ENCODE data around the gene DNER. TPM values are rescaled to one million over a fixed set of nuclear protein-coding genes. Genes with fewer than 3 reads are reported as not detected.

The DNER gene
- total RNA-seq, 1 experiment from 2014 or later, result 0.28 TPM

DNA sequence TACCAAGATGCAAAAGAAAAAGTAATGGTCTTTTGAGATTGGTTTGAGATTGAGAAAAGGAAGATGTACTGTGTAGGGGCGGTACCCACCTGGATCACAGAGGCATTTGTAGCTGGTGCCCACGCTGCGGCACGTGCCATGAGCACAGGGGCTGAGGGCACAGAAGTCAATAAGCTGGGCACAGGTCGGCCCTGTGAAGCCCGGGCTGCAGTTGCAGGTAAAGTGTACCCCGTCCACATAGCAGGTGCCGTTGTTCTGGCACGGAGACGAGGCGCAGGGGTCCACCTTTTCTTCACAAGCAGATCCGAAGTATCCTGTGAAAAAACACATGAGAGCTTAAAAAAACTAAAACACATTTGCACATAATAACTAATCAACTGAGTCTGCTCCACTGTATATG, 267.1 kb downstream of the DNER start:
- Histone ChIP-seq H3K36me3 (ENCODE audit: low read depth) (no peaks in the 10 kb centered on the region), H3K4me2 (no peak overlapping the region), H3K79me2 (ENCODE audit: low read depth) (no peaks in the 10 kb centered on the region), H3K27me3 (ENCODE audit: insufficient read depth, low read depth) (no peaks in the 10 kb centered on the region), H3K4me1 (replicated peaks; ENCODE audit: insufficient read depth) (peaks cover 17% of the 10 kb centered on the region), H3K4me3 (no peak overlapping the region), H3F3A (ENCODE audit: insufficient read depth, low read depth) (peaks cover 16% of the 10 kb centered on the region; the same call in 1 of the 2 replicates), H2AFZ (no peak overlapping the region), H4K20me1 (ENCODE audit: insufficient read depth) (no peaks in the 10 kb centered on the region), H3K9me2 (ENCODE audit: insufficient read depth) (no peaks in the 10 kb centered on the region), H3K27ac (no peak overlapping the region), H3K9me3 (ENCODE audit: insufficient read depth, low read depth) (no peaks in the 10 kb centered on the region)
- intact Hi-C loops (cut with micrococcal nuclease; ENCODE audit: unreplicated experiment), result loop anchor here (5.0 kb wide), 1 partner anchor 140 kb away; no protein-coding TSS in a partner anchor
- CTCF ChIA-PET, result no interaction called here
- no peak for TF ChIP-seq CTCF (conservative IDR thresholded peaks at IDR 0.05)
- TF ChIP-seq EZH2 (IDR thresholded peaks at IDR 0.05; ENCODE audit: low read depth), result no peak
- no peak for DNase-seq
- POLR2A ChIA-PET (ENCODE audit: unreplicated experiment), result no interaction called here
- no TSS peak for BruUV-seq (replicated peaks)

- Histone ChIP-seq H3K9me3 (ENCODE audit: insufficient read depth, low read depth) (no peaks in the 10 kb centered on the region), H3K4me2 (no peak overlapping the region), H3K27ac (no peak overlapping the region), H3K4me1 (replicated peaks; ENCODE audit: insufficient read depth) (peaks cover 17% of the 10 kb centered on the region), H3K79me2 (ENCODE audit: low read depth) (no peaks in the 10 kb centered on the region), H3F3A (ENCODE audit: insufficient read depth, low read depth) (peaks cover 16% of the 10 kb centered on the region; the same call in 1 of the 2 replicates), H3K36me3 (ENCODE audit: low read depth) (no peaks in the 10 kb centered on the region), H3K4me3 (no peak overlapping the region), H4K20me1 (ENCODE audit: insufficient read depth) (no peaks in the 10 kb centered on the region), H3K9me2 (ENCODE audit: insufficient read depth) (no peaks in the 10 kb centered on the region), H3K27me3 (ENCODE audit: insufficient read depth, low read depth) (no peaks in the 10 kb centered on the region), H2AFZ (no peak overlapping the region)
- intact Hi-C loops (cut with micrococcal nuclease; ENCODE audit: unreplicated experiment), result loop anchor here (5.0 kb wide), 1 partner anchor 141 kb away; no protein-coding TSS in a partner anchor
- no TSS peak for BruUV-seq (replicated peaks)
- ChIA-PET POLR2A (ENCODE audit: unreplicated experiment) (no interaction called here), CTCF (no interaction called here)
- no peak for TF ChIP-seq CTCF (conservative IDR thresholded peaks at IDR 0.05)
- TF ChIP-seq EZH2 (IDR thresholded peaks at IDR 0.05; ENCODE audit: low read depth), result no peak
- no peak for DNase-seq
These were observed 268.0 kb downstream of the DNER start for GRCh38 chr2:229446350-229446749.

- Histone ChIP-seq H3K4me3 (peak overlapping the region; percentile 12; the same call in 1 of the 2 replicates), H3K27me3 (ENCODE audit: insufficient read depth, low read depth) (no peaks in the 10 kb centered on the region), H3K4me1 (replicated peaks; ENCODE audit: insufficient read depth) (peaks cover 17% of the 10 kb centered on the region), H2AFZ (peak overlapping the region; percentile 75), H4K20me1 (ENCODE audit: insufficient read depth) (no peaks in the 10 kb centered on the region), H3K4me2 (peak overlapping the region; percentile 62), H3F3A (ENCODE audit: insufficient read depth, low read depth) (peaks cover 16% of the 10 kb centered on the region; the same call in 1 of the 2 replicates), H3K27ac (peak overlapping the region; percentile 84), H3K9me2 (ENCODE audit: insufficient read depth) (no peaks in the 10 kb centered on the region), H3K9me3 (ENCODE audit: insufficient read depth, low read depth) (no peaks in the 10 kb centered on the region), H3K79me2 (ENCODE audit: low read depth) (no peaks in the 10 kb centered on the region), H3K36me3 (ENCODE audit: low read depth) (no peaks in the 10 kb centered on the region)
- TF ChIP-seq EZH2 (IDR thresholded peaks at IDR 0.05; ENCODE audit: low read depth), result no peak
- TF ChIP-seq CTCF (conservative IDR thresholded peaks at IDR 0.05), result no peak
- intact Hi-C loops (cut with micrococcal nuclease; ENCODE audit: unreplicated experiment), result loop anchor here (2.0 to 5.0 kb wide), 2 partner anchors 43 to 142 kb away; no protein-coding TSS in a partner anchor
- no peak for DNase-seq
- no TSS peak for BruUV-seq (replicated peaks)
- ChIA-PET POLR2A (ENCODE audit: unreplicated experiment) (no interaction called here), CTCF (interaction anchor here (1.0 kb wide), 1 partner anchor 15 kb away, joined by 5 read pairs; no protein-coding TSS in a partner anchor)
These were observed 268.7 kb downstream of the DNER start for GRCh38 chr2:229445501-229446211.
